Astrocyte (in vitro differentiated cells and primary cell): Measurements from ENCODE around the gene SERPINB6. TPM values are rescaled to one million over a fixed set of nuclear protein-coding genes. Genes with fewer than 3 reads are reported as not detected.
A peak's percentile ranks its signal among the peaks of the same experiment; 100 is the strongest.

Experiments
- DNase-seq: peaks from one replicate; pipeline ENCODE4 v3.0.0-alpha.2; 2010; ENCODE audit warnings: low read depth
- FAIRE-seq: peaks from 2 replicates; lab custom pipeline; 2011; peaks lifted over from hg19 to GRCh38; lab: Jason Lieb, UNC
- H2AFZ ChIP-seq: 2 replicates; pipeline ENCODE4 v1.6.0; 2012; ENCODE audit warnings: low read depth, low read length, inconsistent platforms
- H3K27ac ChIP-seq: 2 replicates; pipeline ENCODE4 v1.5.1; 2011; ENCODE audit warnings: low read depth, low read length, inconsistent platforms
- H3K27me3 ChIP-seq: 2 replicates; pipeline ENCODE4 v1.6.0; 2011; ENCODE audit warnings: low read length, inconsistent platforms; ENCODE audit not compliant: insufficient read depth
- H3K36me3 ChIP-seq: 2 replicates; pipeline ENCODE4 v1.5.1; 2011; ENCODE audit warnings: low read length, inconsistent platforms; ENCODE audit not compliant: insufficient read depth
- H3K4me1 ChIP-seq: 2 replicates; pipeline ENCODE4 v1.5.1; 2011; ENCODE audit warnings: low read length, inconsistent platforms; ENCODE audit not compliant: insufficient read depth
- H3K4me2 ChIP-seq: 2 replicates; pipeline ENCODE4 v1.6.0; 2012; ENCODE audit warnings: low read length, inconsistent platforms
- H3K4me3 ChIP-seq: 2 replicates; pipeline ENCODE4 v1.5.1; 2011; ENCODE audit warnings: low read depth, mild to moderate bottlenecking, low read length, inconsistent platforms; ENCODE audit not compliant: insufficient read depth
- H3K79me2 ChIP-seq: 2 replicates; pipeline ENCODE4 v1.6.0; 2012; ENCODE audit warnings: mild to moderate bottlenecking, low read length, inconsistent platforms; ENCODE audit not compliant: insufficient read depth
- H3K9ac ChIP-seq: 2 replicates; pipeline ENCODE4 v1.6.0; 2012; ENCODE audit warnings: mild to moderate bottlenecking, low read length, inconsistent platforms
- H3K9me3 ChIP-seq: 2 replicates; pipeline ENCODE4 v1.5.1; 2012; ENCODE audit warnings: low read depth, mild to moderate bottlenecking, low read length, inconsistent platforms; ENCODE audit not compliant: insufficient read depth
- H4K20me1 ChIP-seq: 2 replicates; pipeline ENCODE4 v1.6.0; 2012; ENCODE audit warnings: low read length, inconsistent platforms; ENCODE audit not compliant: insufficient read depth
- H3K27ac Mint-ChIP-seq: one replicate; pipeline ENCODE4 v1.8.0; 2021; ENCODE audit warnings: mild to moderate bottlenecking, mixed read lengths; ENCODE audit not compliant: unreplicated experiment
- H3K27me3 Mint-ChIP-seq: one replicate; pipeline ENCODE4 v1.8.0; 2021; ENCODE audit warnings: low read depth, mixed read lengths; ENCODE audit not compliant: unreplicated experiment
- H3K36me3 Mint-ChIP-seq: one replicate; pipeline ENCODE4 v1.8.0; 2021; ENCODE audit warnings: low read depth, mixed read lengths; ENCODE audit not compliant: unreplicated experiment
- H3K4me1 Mint-ChIP-seq: one replicate; pipeline ENCODE4 v1.8.0; 2021; ENCODE audit warnings: low read depth, mixed read lengths; ENCODE audit not compliant: unreplicated experiment
- H3K4me3 Mint-ChIP-seq: one replicate; pipeline ENCODE4 v1.8.0; 2021; ENCODE audit warnings: mild to moderate bottlenecking, moderate library complexity, mixed read lengths; ENCODE audit not compliant: unreplicated experiment
- H3K9me3 Mint-ChIP-seq: one replicate; pipeline ENCODE4 v1.8.0; 2021; ENCODE audit warnings: mild to moderate bottlenecking, mixed read lengths; ENCODE audit not compliant: unreplicated experiment
- EZH2 ChIP-seq: IDR thresholded peaks from 2 replicates; pipeline ENCODE4 v1.6.1; 2012; ENCODE audit warnings: mild to moderate bottlenecking, low read length, inconsistent platforms; ENCODE audit not compliant: insufficient read depth
- total RNA-seq: library from RNA; stranded (reverse); gene quantifications from 2 replicates; pipeline ENCODE4 v1.2.1, GENCODE V29; 2021
- TF ChIP-seq, protein P1 (sequence below): IDR thresholded peaks from 2 replicates; pipeline ENCODE4 v1.5.1; 2011; ENCODE audit warnings: low read depth, mild to moderate bottlenecking, inconsistent platforms, low read length, moderate library complexity; ENCODE audit not compliant: insufficient read depth

The SERPINB6 gene
- total RNA-seq, 1 donor from 2014 or later = 68.4 TPM

DNA sequence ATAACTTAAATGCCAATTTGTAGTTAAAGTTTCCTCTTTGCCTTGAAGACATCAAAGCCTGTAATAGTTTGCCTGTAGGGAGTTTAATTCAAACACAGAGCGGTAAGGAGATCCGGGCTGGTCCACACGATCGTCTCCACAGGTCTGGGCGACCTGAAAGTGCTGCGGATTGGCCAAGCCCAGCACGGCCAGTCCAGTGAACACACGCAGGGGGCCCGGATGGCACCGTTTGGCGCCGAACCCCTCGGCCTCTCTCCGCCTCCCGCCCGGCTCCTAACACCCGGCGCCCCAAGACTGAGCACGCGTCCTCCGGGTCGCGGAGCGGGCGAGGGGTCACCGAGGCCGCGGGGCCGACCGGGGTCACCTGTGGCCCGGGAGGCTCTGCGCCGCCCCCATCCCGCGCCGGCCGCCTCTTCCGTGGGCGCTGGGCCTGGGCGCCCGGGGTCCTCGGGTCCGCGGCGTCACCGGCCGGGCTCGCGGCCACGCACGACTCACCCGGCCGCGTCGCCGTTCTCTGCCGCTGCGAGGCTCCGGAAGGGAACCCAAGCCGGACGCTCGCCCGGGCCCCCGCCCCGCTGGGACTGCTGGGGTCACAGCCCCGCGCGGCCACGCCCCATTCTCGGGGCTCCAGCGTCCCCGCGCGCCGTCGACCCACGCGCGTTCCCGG, 481 bp downstream of the SERPINB6 start:
- no peak for FAIRE-seq
- H3K27ac ChIP-seq = peak overlapping the region; percentile 78
- peak overlapping the region; percentile 89 for H3K4me3 Mint-ChIP-seq

DNA sequence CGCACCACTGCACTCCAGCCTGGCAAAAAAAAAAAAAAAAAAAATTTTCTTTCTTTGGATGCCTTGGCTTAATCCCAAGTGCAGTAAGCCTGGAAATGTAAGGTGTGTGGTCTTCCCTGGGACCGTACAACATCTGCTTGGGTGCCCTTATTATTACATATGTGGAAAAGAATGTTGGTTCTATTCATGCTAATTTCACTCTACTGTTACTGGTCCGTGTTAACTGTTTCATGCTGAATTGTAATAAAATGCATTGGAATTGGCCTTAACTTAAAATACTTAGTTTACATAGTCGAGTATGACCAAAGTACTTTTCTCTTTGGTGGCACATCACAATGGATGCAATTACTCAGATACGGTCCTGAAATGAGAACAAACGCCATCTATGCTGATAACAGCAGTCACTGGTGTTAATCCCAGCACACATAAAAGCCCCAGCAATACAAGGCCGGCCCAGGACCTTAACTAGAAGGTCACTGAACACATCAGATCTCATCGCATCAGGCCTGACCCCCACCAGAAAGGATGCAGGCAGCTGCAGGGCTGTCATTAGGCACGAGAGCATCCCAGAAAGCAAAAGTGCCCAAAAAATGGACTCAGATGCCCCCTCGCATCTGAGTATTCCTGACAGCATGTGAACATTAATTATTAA, 1.2 kb downstream of the SERPINB6 start:
- Histone ChIP-seq H3K9me3 (no peaks in the 10 kb centered on the region), H3K36me3 (no peaks in the 10 kb centered on the region), H3K79me2 (peaks cover 32% of the 10 kb centered on the region), H3K27me3 (no peaks in the 10 kb centered on the region), H3K4me1 (peaks cover 18% of the 10 kb centered on the region), H3K27ac (peak overlapping the region; percentile 78), H3K9ac (peak overlapping the region; percentile 85), H3K4me2 (peak overlapping the region; percentile 86), H3K4me3 (peak overlapping the region; percentile 70), H2AFZ (peak overlapping the region; percentile 20), H4K20me1 (no peaks in the 10 kb centered on the region)
- H3K27me3 Mint-ChIP-seq = no peaks in the 10 kb centered on the region
- TF ChIP-seq EZH2 = no peak
- TF ChIP-seq, protein P1, sequence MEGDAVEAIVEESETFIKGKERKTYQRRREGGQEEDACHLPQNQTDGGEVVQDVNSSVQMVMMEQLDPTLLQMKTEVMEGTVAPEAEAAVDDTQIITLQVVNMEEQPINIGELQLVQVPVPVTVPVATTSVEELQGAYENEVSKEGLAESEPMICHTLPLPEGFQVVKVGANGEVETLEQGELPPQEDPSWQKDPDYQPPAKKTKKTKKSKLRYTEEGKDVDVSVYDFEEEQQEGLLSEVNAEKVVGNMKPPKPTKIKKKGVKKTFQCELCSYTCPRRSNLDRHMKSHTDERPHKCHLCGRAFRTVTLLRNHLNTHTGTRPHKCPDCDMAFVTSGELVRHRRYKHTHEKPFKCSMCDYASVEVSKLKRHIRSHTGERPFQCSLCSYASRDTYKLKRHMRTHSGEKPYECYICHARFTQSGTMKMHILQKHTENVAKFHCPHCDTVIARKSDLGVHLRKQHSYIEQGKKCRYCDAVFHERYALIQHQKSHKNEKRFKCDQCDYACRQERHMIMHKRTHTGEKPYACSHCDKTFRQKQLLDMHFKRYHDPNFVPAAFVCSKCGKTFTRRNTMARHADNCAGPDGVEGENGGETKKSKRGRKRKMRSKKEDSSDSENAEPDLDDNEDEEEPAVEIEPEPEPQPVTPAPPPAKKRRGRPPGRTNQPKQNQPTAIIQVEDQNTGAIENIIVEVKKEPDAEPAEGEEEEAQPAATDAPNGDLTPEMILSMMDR = no peak
- peaks cover 4% of the 10 kb centered on the region for H3K4me1 Mint-ChIP-seq
- peaks cover 2% of the 10 kb centered on the region for H3K36me3 Mint-ChIP-seq
- DNase-seq (peak; percentile 51), FAIRE-seq (no peak)
- H3K9me3 Mint-ChIP-seq = no peaks in the 10 kb centered on the region
- peak overlapping the region; percentile 5 for H3K27ac Mint-ChIP-seq
- peak overlapping the region; percentile 89 for H3K4me3 Mint-ChIP-seq

More for the DNA sequence above, 481 bp downstream of the SERPINB6 start:
- H3K4me1 Mint-ChIP-seq = peaks cover 4% of the 10 kb centered on the region
- Histone ChIP-seq H3K79me2 (peaks cover 26% of the 10 kb centered on the region), H3K4me1 (peaks cover 18% of the 10 kb centered on the region), H3K27me3 (no peaks in the 10 kb centered on the region), H3K4me3 (peak overlapping the region; percentile 70), H3K9me3 (no peaks in the 10 kb centered on the region), H3K9ac (peak overlapping the region; percentile 85), H3K4me2 (peak overlapping the region; percentile 86), H3K36me3 (no peaks in the 10 kb centered on the region), H2AFZ (peak overlapping the region; percentile 67), H4K20me1 (no peaks in the 10 kb centered on the region)
- H3K27ac Mint-ChIP-seq = peak overlapping the region; percentile 77
- no peaks in the 10 kb centered on the region for H3K9me3 Mint-ChIP-seq
- TF ChIP-seq, protein P1 = no peak
- no peak for TF ChIP-seq EZH2
- DNase-seq = peak; percentile 42
- no peaks in the 10 kb centered on the region for H3K27me3 Mint-ChIP-seq
- H3K36me3 Mint-ChIP-seq = peaks cover 2% of the 10 kb centered on the region

DNA sequence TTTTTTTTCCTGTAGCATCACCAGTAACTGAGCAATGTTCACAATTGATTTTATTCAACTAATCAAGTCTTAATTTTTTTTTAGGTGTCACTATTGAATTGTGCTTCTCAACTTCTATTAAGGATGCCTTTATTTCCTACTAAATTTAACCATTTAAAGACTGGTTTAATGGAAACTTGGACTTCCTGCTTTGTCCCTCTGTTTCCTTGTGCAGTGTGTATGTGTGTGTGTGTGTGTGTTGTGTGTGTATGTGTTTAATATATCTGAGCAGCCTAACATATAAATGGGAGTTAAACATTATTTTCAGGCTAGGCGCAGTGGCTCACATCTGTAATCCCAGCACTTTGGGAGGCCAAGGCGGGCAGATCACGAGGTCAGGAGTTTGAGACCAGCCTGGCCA, 1.8 kb downstream of the SERPINB6 start:
- Histone ChIP-seq H3K9me3 (no peaks in the 10 kb centered on the region), H3K4me1 (peaks cover 18% of the 10 kb centered on the region), H3K79me2 (peaks cover 38% of the 10 kb centered on the region), H3K9ac (no peak overlapping the region), H3K27ac (no peak overlapping the region), H3K36me3 (no peaks in the 10 kb centered on the region), H2AFZ (no peak overlapping the region), H3K27me3 (no peaks in the 10 kb centered on the region), H3K4me3 (no peak overlapping the region), H4K20me1 (no peaks in the 10 kb centered on the region), H3K4me2 (peak overlapping the region; percentile 86)
- H3K27ac Mint-ChIP-seq = peak overlapping the region; percentile 48
- no peaks in the 10 kb centered on the region for H3K27me3 Mint-ChIP-seq
- no peaks in the 10 kb centered on the region for H3K9me3 Mint-ChIP-seq
- TF ChIP-seq, protein P1 = no peak
- no peak for TF ChIP-seq EZH2
- DNase-seq (no peak), FAIRE-seq (no peak)
- H3K4me1 Mint-ChIP-seq = peaks cover 4% of the 10 kb centered on the region
- peaks cover 2% of the 10 kb centered on the region for H3K36me3 Mint-ChIP-seq
- peak overlapping the region; percentile 69 for H3K4me3 Mint-ChIP-seq
